Measurements from ENCODE around the gene TM9SF4.

The TM9SF4 gene

GRCh38 chr20:32213870-32214269, 104.4 kb downstream of the TM9SF4 start:
- H3K4me1 ChIP-seq (ENCODE audit: control insufficient read depth in 2 of 2, insufficient read depth in 2 of 2, low read length in 2 of 2): peaks cover 26 to 44% of the 10 kb centered on the region in 2 donors
- H3K9ac ChIP-seq (ENCODE audit: low read depth in 1 of 2, low read length in 2 of 2): no peak overlapping the region
- no peak overlapping the region for H3K27ac ChIP-seq (ENCODE audit: low read depth in 2 of 2, low read length in 2 of 2)
- no peak overlapping the region for H3K4me3 ChIP-seq (ENCODE audit: low read length in 2 of 2)
- peaks cover 16 to 47% of the 10 kb centered on the region in 2 donors for H3K36me3 ChIP-seq (ENCODE audit: control insufficient read depth in 2 of 2, insufficient read depth in 2 of 2, low read length in 2 of 2)
- no peaks in the 10 kb centered on the region for H3K27me3 ChIP-seq (ENCODE audit: control insufficient read depth in 2 of 2, insufficient read depth in 2 of 2, low read length in 2 of 2)
- H3K9me3 ChIP-seq (ENCODE audit: control insufficient read depth in 2 of 2, low read length in 2 of 2): no peaks in the 10 kb centered on the region

GRCh38 chr20:32215147-32215546, 105.6 kb downstream of the TM9SF4 start:
- Histone ChIP-seq H3K27me3 (ENCODE audit: control insufficient read depth in 2 of 2, insufficient read depth in 2 of 2, low read length in 2 of 2) (no peaks in the 10 kb centered on the region), H3K9ac (ENCODE audit: low read depth in 1 of 2, low read length in 2 of 2) (no peak overlapping the region), H3K9me3 (ENCODE audit: control insufficient read depth in 2 of 2, low read length in 2 of 2) (no peaks in the 10 kb centered on the region), H3K36me3 (ENCODE audit: control insufficient read depth in 2 of 2, insufficient read depth in 2 of 2, low read length in 2 of 2) (peaks cover 19 to 44% of the 10 kb centered on the region in 2 donors), H3K4me3 (ENCODE audit: low read length in 2 of 2) (no peak overlapping the region), H3K4me1 (ENCODE audit: control insufficient read depth in 2 of 2, insufficient read depth in 2 of 2, low read length in 2 of 2) (peaks cover 18 to 37% of the 10 kb centered on the region in 2 donors), H3K27ac (ENCODE audit: low read depth in 2 of 2, low read length in 2 of 2) (peak overlapping the region; percentile 14 to 87)

GRCh38 chr20:32215729-32216128, 106.2 kb downstream of the TM9SF4 start:
- Histone ChIP-seq H3K27ac (ENCODE audit: low read depth in 2 of 2, low read length in 2 of 2) (peak overlapping the region; percentile 83 to 87), H3K9ac (ENCODE audit: low read depth in 1 of 2, low read length in 2 of 2) (peak overlapping the region in 1 of 2 donors; percentile 26), H3K4me1 (ENCODE audit: control insufficient read depth in 2 of 2, insufficient read depth in 2 of 2, low read length in 2 of 2) (peaks cover 18 to 35% of the 10 kb centered on the region in 2 donors), H3K4me3 (ENCODE audit: low read length in 2 of 2) (no peak overlapping the region), H3K27me3 (ENCODE audit: control insufficient read depth in 2 of 2, insufficient read depth in 2 of 2, low read length in 2 of 2) (no peaks in the 10 kb centered on the region), H3K36me3 (ENCODE audit: control insufficient read depth in 2 of 2, insufficient read depth in 2 of 2, low read length in 2 of 2) (peaks cover 22 to 40% of the 10 kb centered on the region in 2 donors), H3K9me3 (ENCODE audit: control insufficient read depth in 2 of 2, low read length in 2 of 2) (no peaks in the 10 kb centered on the region)

GRCh38 chr20:32216179-32217142, 106.9 kb downstream of the TM9SF4 start:
- Histone ChIP-seq H3K9me3 (ENCODE audit: control insufficient read depth in 2 of 2, low read length in 2 of 2) (no peaks in the 10 kb centered on the region), H3K4me1 (ENCODE audit: control insufficient read depth in 2 of 2, insufficient read depth in 2 of 2, low read length in 2 of 2) (peaks cover 18 to 35% of the 10 kb centered on the region in 2 donors), H3K9ac (ENCODE audit: low read depth in 1 of 2, low read length in 2 of 2) (peak overlapping the region in 1 of 2 donors; percentile 41), H3K27ac (ENCODE audit: low read depth in 2 of 2, low read length in 2 of 2) (peak overlapping the region; percentile 83 to 87), H3K4me3 (ENCODE audit: low read length in 2 of 2) (no peak overlapping the region), H3K36me3 (ENCODE audit: control insufficient read depth in 2 of 2, insufficient read depth in 2 of 2, low read length in 2 of 2) (peaks cover 29 to 38% of the 10 kb centered on the region in 2 donors), H3K27me3 (ENCODE audit: control insufficient read depth in 2 of 2, insufficient read depth in 2 of 2, low read length in 2 of 2) (no peaks in the 10 kb centered on the region)
